ENCODE results near the gene EZH1. TPM values are rescaled to one million over a fixed set of nuclear protein-coding genes. Genes with fewer than 3 reads are reported as not detected.
"Not testable (repeated sequence)": the region's sequence is repeated elsewhere in the genome, so short reads cannot be mapped to it uniquely, and the experiment has no call there.

EZH1 gene
- polyA plus RNA-seq, 3 donors from 2014 or later: 9.8 to 32.3 (median 19.5) TPM

- Mint-ChIP-seq H3K9me3 (no peaks in the 10 kb centered on the region), H3K4me3 (peak within 1 kb of the TSS in 2 of 5 donors; percentile 6 to 40), H3K4me1 (peaks cover under 1 to 11% of the 10 kb centered on the region in 2 donors), H3K36me3 (peaks cover 9 to 35% (median 16%) of the 10 kb centered on the region in 3 donors), H3K27me3 (ENCODE audit: low read depth in 3 of 3) (peaks cover 11 to 20% (median 16%) of the 10 kb centered on the region in 3 donors), H3K27ac (no peak within 1 kb of the TSS)
- no peak for DNase-seq
These were observed 35.4 kb upstream of the EZH1 start, which contains the start of gene WNK4 for GRCh38 chr17:42779936-42780850. WNK4 (plus strand) TSS chr17:42780610; CDS start chr17:42780699, 89 bp downstream.

GRCh38 chr17:42779304-42779935 lies 34.6 kb upstream of the EZH1 start:
- Mint-ChIP-seq H3K27ac (no peak overlapping the region), H3K9me3 (no peaks in the 10 kb centered on the region), H3K4me3 (peak overlapping the region in 2 of 5 donors; percentile 6 to 29), H3K36me3 (peaks cover 9 to 39% (median 16%) of the 10 kb centered on the region in 3 donors), H3K4me1 (peaks cover 8 to 12% of the 10 kb centered on the region in 2 donors), H3K27me3 (ENCODE audit: low read depth in 3 of 3) (peaks cover 11 to 18% (median 11%) of the 10 kb centered on the region in 3 donors)
- DNase-seq: no peak

- Mint-ChIP-seq H3K36me3 (peaks cover 9 to 39% (median 16%) of the 10 kb centered on the region in 3 donors), H3K27me3 (ENCODE audit: low read depth in 3 of 3) (peaks cover 9 to 14% (median 13%) of the 10 kb centered on the region in 3 donors), H3K27ac (no peak overlapping the region), H3K4me1 (peaks cover 17 to 20% of the 10 kb centered on the region in 2 donors), H3K9me3 (no peaks in the 10 kb centered on the region), H3K4me3 (no peak overlapping the region)
- no peak for DNase-seq
These were observed 33.7 kb upstream of the EZH1 start for GRCh38 chr17:42778570-42778969.

GRCh38 chr17:42775534-42776098 lies 30.8 kb upstream of the EZH1 start:
- peaks cover 0 to 10% (median 4%) of the 10 kb centered on the region in 3 donors for H3K27me3 Mint-ChIP-seq (ENCODE audit: low read depth in 3 of 3)
- H3K27ac Mint-ChIP-seq: peak overlapping the region in 1 of 6 donors; percentile 71
- DNase-seq: no peak
- H3K4me3 Mint-ChIP-seq: peak overlapping the region in 3 of 5 donors; percentile 99 to 100 (median 99)
- no peaks in the 10 kb centered on the region for H3K9me3 Mint-ChIP-seq
- H3K36me3 Mint-ChIP-seq: peaks cover 9 to 36% (median 16%) of the 10 kb centered on the region in 3 donors
- peaks cover 31 to 34% of the 10 kb centered on the region in 2 donors for H3K4me1 Mint-ChIP-seq

GRCh38 chr17:42774066-42774745 lies 29.4 kb upstream of the EZH1 start:
- Mint-ChIP-seq H3K27me3 (ENCODE audit: low read depth in 3 of 3) (peaks cover 0 to 10% (median 4%) of the 10 kb centered on the region in 3 donors), H3K9me3 (no peaks in the 10 kb centered on the region), H3K36me3 (peaks cover 3 to 30% (median 10%) of the 10 kb centered on the region in 3 donors), H3K4me3 (peak overlapping the region; percentile 98 to 100 (median 99)), H3K4me1 (peaks cover 24 to 34% of the 10 kb centered on the region in 2 donors), H3K27ac (peak overlapping the region; percentile 98 to 99 (median 99))
- DNase-seq: no peak

GRCh38 chr17:42773290-42774035 lies 28.6 kb upstream of the EZH1 start, which contains the start of gene VPS25:
VPS25 (plus strand) TSS chr17:42773449; CDS start chr17:42773476, 27 bp downstream.
- H3K9me3 Mint-ChIP-seq: no peaks in the 10 kb centered on the region
- H3K4me1 Mint-ChIP-seq: peaks cover 24 to 34% of the 10 kb centered on the region in 2 donors
- H3K27me3 Mint-ChIP-seq (ENCODE audit: low read depth in 3 of 3): peaks cover 0 to 14% (median 4%) of the 10 kb centered on the region in 3 donors
- H3K27ac Mint-ChIP-seq: peak within 1 kb of the TSS; percentile 98 to 99 (median 99)
- peak within 1 kb of the TSS; percentile 98 to 100 (median 99) for H3K4me3 Mint-ChIP-seq
- peak; percentile 71 to 82 (median 79) for DNase-seq
- H3K36me3 Mint-ChIP-seq: peaks cover 2 to 23% (median 8%) of the 10 kb centered on the region in 3 donors

- no peak for DNase-seq
- peaks cover 24 to 34% of the 10 kb centered on the region in 2 donors for H3K4me1 Mint-ChIP-seq
- peak overlapping the region; percentile 98 to 100 (median 99) for H3K4me3 Mint-ChIP-seq
- peaks cover 0 to 15% (median 4%) of the 10 kb centered on the region in 3 donors for H3K27me3 Mint-ChIP-seq (ENCODE audit: low read depth in 3 of 3)
- H3K9me3 Mint-ChIP-seq: no peaks in the 10 kb centered on the region
- peak overlapping the region; percentile 98 to 99 (median 99) for H3K27ac Mint-ChIP-seq
- H3K36me3 Mint-ChIP-seq: peaks cover 0 to 18% (median 8%) of the 10 kb centered on the region in 3 donors
These were observed 28.1 kb upstream of the EZH1 start for GRCh38 chr17:42772945-42773289.

GRCh38 chr17:42769964-42770363 lies 25.1 kb upstream of the EZH1 start:
- not testable (repeated sequence) for H3K9me3 Mint-ChIP-seq, H3K36me3 Mint-ChIP-seq, H3K4me3 Mint-ChIP-seq, DNase-seq, H3K27ac Mint-ChIP-seq
- Mint-ChIP-seq H3K27me3 (ENCODE audit: low read depth in 3 of 3) (peaks cover 2 to 20% (median 7%) of the 10 kb centered on the region in 3 donors), H3K4me1 (peaks cover 24 to 31% of the 10 kb centered on the region in 2 donors)

- DNase-seq, H3K27ac Mint-ChIP-seq, H3K9me3 Mint-ChIP-seq, H3K4me3 Mint-ChIP-seq, H3K36me3 Mint-ChIP-seq: not testable (repeated sequence)
- peaks cover 2 to 18% (median 9%) of the 10 kb centered on the region in 3 donors for H3K27me3 Mint-ChIP-seq (ENCODE audit: low read depth in 3 of 3)
- peaks cover 9 to 12% of the 10 kb centered on the region in 2 donors for H3K4me1 Mint-ChIP-seq
These were observed 23.2 kb upstream of the EZH1 start for GRCh38 chr17:42768006-42768405.

GRCh38 chr17:42767512-42767911 lies 22.7 kb upstream of the EZH1 start:
- H3K27ac Mint-ChIP-seq: no peak overlapping the region
- no peaks in the 10 kb centered on the region for H3K9me3 Mint-ChIP-seq
- peaks cover 0 to 3% (median 0%) of the 10 kb centered on the region in 3 donors for H3K36me3 Mint-ChIP-seq
- DNase-seq: no peak
- no peak overlapping the region for H3K4me3 Mint-ChIP-seq
- peaks cover 7% of the 10 kb centered on the region in 2 donors for H3K4me1 Mint-ChIP-seq
- peaks cover 2 to 22% (median 9%) of the 10 kb centered on the region in 3 donors for H3K27me3 Mint-ChIP-seq (ENCODE audit: low read depth in 3 of 3)

GRCh38 chr17:42766124-42766523 lies 21.3 kb upstream of the EZH1 start:
- no peak overlapping the region for H3K4me3 Mint-ChIP-seq
- DNase-seq: no peak
- peaks cover 0 to 4% (median 0%) of the 10 kb centered on the region in 6 donors for H3K9me3 Mint-ChIP-seq
- no peak overlapping the region for H3K27ac Mint-ChIP-seq
- peaks cover 0 to 3% (median 0%) of the 10 kb centered on the region in 3 donors for H3K36me3 Mint-ChIP-seq
- peaks cover 0 to 5% of the 10 kb centered on the region in 2 donors for H3K4me1 Mint-ChIP-seq
- peaks cover 5 to 22% (median 10%) of the 10 kb centered on the region in 3 donors for H3K27me3 Mint-ChIP-seq (ENCODE audit: low read depth in 3 of 3)

GRCh38 chr17:42761638-42762037 lies 16.8 kb upstream of the EZH1 start:
- H3K4me1 Mint-ChIP-seq: peaks cover 4 to 8% of the 10 kb centered on the region in 2 donors
- DNase-seq: no peak
- H3K27ac Mint-ChIP-seq: no peak overlapping the region
- H3K27me3 Mint-ChIP-seq (ENCODE audit: low read depth in 3 of 3): peaks cover 5 to 36% (median 21%) of the 10 kb centered on the region in 3 donors
- H3K4me3 Mint-ChIP-seq: peak overlapping the region in 3 of 5 donors; percentile 41 to 62 (median 43)
- H3K9me3 Mint-ChIP-seq: peaks cover 0 to 4% (median 0%) of the 10 kb centered on the region in 6 donors
- peaks cover 0 to 3% (median 0%) of the 10 kb centered on the region in 3 donors for H3K36me3 Mint-ChIP-seq
